Tibial nerve (tissue), 3 donors: ENCODE data around the gene HTRA3.

Experiments
- POLR2A ChIP-seq, 2 donors: fragments of 450-650 bp; IDR thresholded peaks; one replicate each; pipeline ENCODE4 v1.6.1; 2017; ENCODE audit warnings: antibody characterized with exemption in 2 of 2, mild to moderate bottlenecking in 2 of 2, moderate library complexity in 2 of 2
- TF ChIP-seq, protein P1 (sequence below), 5 experiments: fragments of 200-600 bp in 3 of 5; fragments of 450-650 bp in 2 of 5; sonication (generic) in 3 of 5; IDR thresholded peaks; one replicate each; pipeline ENCODE4 v1.5.1; 2016 to 2019; ENCODE audit warnings: antibody characterized with exemption in 5 of 5, mild to moderate bottlenecking in 3 of 5, moderate library complexity in 2 of 5

DNA sequence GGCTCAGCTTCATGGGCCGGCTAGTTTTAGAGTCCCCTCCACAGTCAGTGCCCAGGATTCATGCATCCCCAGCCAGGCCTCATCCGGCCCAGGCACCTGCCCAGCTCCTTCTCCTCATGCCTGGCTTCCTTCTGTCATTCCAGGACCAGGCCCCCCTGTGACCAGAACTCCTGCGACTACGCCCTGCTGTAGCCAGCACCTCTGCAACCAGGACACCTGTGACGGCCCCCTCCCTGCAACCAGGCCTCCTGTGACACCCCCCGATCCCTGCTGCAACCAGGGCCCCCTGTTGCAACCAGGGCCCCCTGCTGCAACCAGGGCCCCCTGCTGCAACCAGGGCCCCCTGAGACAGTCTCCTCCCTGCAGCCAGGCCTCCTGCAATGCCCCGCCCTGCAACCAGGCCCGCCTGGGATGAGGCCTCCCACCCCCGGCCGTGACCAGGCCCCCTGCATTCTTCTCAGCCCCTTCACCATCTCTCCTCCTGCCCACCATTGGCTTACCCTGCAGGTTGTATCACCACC lies 46.8 kb downstream of the HTRA3 start:
- TF ChIP-seq POLR2A (IDR thresholded peaks at IDR 0.05) = no peak
- TF ChIP-seq, protein P1, sequence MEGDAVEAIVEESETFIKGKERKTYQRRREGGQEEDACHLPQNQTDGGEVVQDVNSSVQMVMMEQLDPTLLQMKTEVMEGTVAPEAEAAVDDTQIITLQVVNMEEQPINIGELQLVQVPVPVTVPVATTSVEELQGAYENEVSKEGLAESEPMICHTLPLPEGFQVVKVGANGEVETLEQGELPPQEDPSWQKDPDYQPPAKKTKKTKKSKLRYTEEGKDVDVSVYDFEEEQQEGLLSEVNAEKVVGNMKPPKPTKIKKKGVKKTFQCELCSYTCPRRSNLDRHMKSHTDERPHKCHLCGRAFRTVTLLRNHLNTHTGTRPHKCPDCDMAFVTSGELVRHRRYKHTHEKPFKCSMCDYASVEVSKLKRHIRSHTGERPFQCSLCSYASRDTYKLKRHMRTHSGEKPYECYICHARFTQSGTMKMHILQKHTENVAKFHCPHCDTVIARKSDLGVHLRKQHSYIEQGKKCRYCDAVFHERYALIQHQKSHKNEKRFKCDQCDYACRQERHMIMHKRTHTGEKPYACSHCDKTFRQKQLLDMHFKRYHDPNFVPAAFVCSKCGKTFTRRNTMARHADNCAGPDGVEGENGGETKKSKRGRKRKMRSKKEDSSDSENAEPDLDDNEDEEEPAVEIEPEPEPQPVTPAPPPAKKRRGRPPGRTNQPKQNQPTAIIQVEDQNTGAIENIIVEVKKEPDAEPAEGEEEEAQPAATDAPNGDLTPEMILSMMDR (IDR thresholded peaks at IDR 0.05) = no peak
